Stimulated activated memory B cell treated with anti-CD40 and anti-IgM and Interleukin-4, amounts not matched to agents 10 μg/mL and 1 μg/mL and 100 μg/mL, for 72 hours (primary cell): ENCODE results near the gene RAB11B.
A peak's percentile ranks its signal among the peaks of the same experiment; 100 is the strongest.
"Not testable (repeated sequence)": the region's sequence is repeated elsewhere in the genome, so short reads cannot be mapped to it uniquely, and the experiment has no call there.

Source experiments
- ATAC-seq: fragments of 150-1000 bp; cut with Tn5 transposase; 2 replicates; pipeline ENCODE4 v1.10.0; 2021
- H3K27ac Mint-ChIP-seq: one replicate; pipeline ENCODE4 v1.8.0; 2022; ENCODE audit warnings: mild to moderate bottlenecking, mixed read lengths
- H3K27me3 Mint-ChIP-seq: one replicate; pipeline ENCODE4 v1.8.0; 2022; ENCODE audit warnings: mixed read lengths
- H3K36me3 Mint-ChIP-seq: one replicate; pipeline ENCODE4 v1.8.0; 2022; ENCODE audit warnings: mixed read lengths
- H3K4me1 Mint-ChIP-seq: one replicate; pipeline ENCODE4 v1.8.0; 2022; ENCODE audit warnings: mixed read lengths
- H3K4me3 Mint-ChIP-seq: one replicate; pipeline ENCODE4 v1.8.0; 2022; ENCODE audit warnings: mild to moderate bottlenecking, moderate library complexity, mixed read lengths
- H3K9me3 Mint-ChIP-seq: one replicate; pipeline ENCODE4 v1.8.0; 2022; ENCODE audit warnings: mixed read lengths

Gene RAB11B

GRCh38 chr19:8426283-8426682 is 36.1 kb downstream of the RAB11B start:
- ATAC-seq = no peak
- Mint-ChIP-seq H3K27me3 (no peaks in the 10 kb centered on the region), H3K9me3 (no peaks in the 10 kb centered on the region), H3K4me3 (no peak overlapping the region), H3K27ac (no peak overlapping the region), H3K36me3 (peaks cover 46% of the 10 kb centered on the region), H3K4me1 (no peaks in the 10 kb centered on the region)

GRCh38 chr19:8429044-8429443 is 38.9 kb downstream of the RAB11B start:
- H3K27me3 Mint-ChIP-seq = no peaks in the 10 kb centered on the region
- peaks cover 32% of the 10 kb centered on the region for H3K36me3 Mint-ChIP-seq
- H3K27ac Mint-ChIP-seq = no peak overlapping the region
- no peak for ATAC-seq
- H3K4me1 Mint-ChIP-seq = no peaks in the 10 kb centered on the region
- no peak overlapping the region for H3K4me3 Mint-ChIP-seq
- H3K9me3 Mint-ChIP-seq = no peaks in the 10 kb centered on the region

- Mint-ChIP-seq H3K4me1 (no peaks in the 10 kb centered on the region), H3K36me3 (peaks cover 32% of the 10 kb centered on the region), H3K27ac (no peak overlapping the region), H3K4me3 (no peak overlapping the region), H3K27me3 (no peaks in the 10 kb centered on the region), H3K9me3 (no peaks in the 10 kb centered on the region)
- no peak for ATAC-seq
Measured at GRCh38 chr19:8429826-8430225, 39.7 kb downstream of the RAB11B start.

- Mint-ChIP-seq H3K4me1 (peaks cover 1% of the 10 kb centered on the region), H3K4me3 (no peak overlapping the region), H3K27ac (no peak overlapping the region), H3K9me3 (no peaks in the 10 kb centered on the region), H3K27me3 (no peaks in the 10 kb centered on the region), H3K36me3 (peaks cover 38% of the 10 kb centered on the region)
- no peak for ATAC-seq
Measured at GRCh38 chr19:8430650-8431049, 40.5 kb downstream of the RAB11B start.

GRCh38 chr19:8438236-8438635 is 48.1 kb downstream of the RAB11B start:
- Mint-ChIP-seq H3K27me3 (no peaks in the 10 kb centered on the region), H3K9me3 (no peaks in the 10 kb centered on the region)

GRCh38 chr19:8441725-8442544 is 51.8 kb downstream of the RAB11B start:
- H3K36me3 Mint-ChIP-seq = peaks cover 7% of the 10 kb centered on the region
- ATAC-seq = no peak
- H3K9me3 Mint-ChIP-seq = no peaks in the 10 kb centered on the region
- H3K27me3 Mint-ChIP-seq = no peaks in the 10 kb centered on the region
- no peak overlapping the region for H3K27ac Mint-ChIP-seq
- no peak overlapping the region for H3K4me3 Mint-ChIP-seq
- H3K4me1 Mint-ChIP-seq = peaks cover 16% of the 10 kb centered on the region

More at GRCh38 chr19:8438236-8438635, 48.1 kb downstream of the RAB11B start:
- Mint-ChIP-seq H3K27ac (no peak overlapping the region), H3K4me1 (peaks cover 7% of the 10 kb centered on the region), H3K36me3 (peaks cover 12% of the 10 kb centered on the region), H3K4me3 (no peak overlapping the region)
- ATAC-seq = no peak

GRCh38 chr19:8444140-8444676 is 54.0 kb downstream of the RAB11B start:
- not testable (repeated sequence) for H3K27me3 Mint-ChIP-seq, ATAC-seq, H3K9me3 Mint-ChIP-seq
- H3K27ac Mint-ChIP-seq = peak overlapping the region; percentile 89
- peak overlapping the region; percentile 90 for H3K4me3 Mint-ChIP-seq
- peaks cover 39% of the 10 kb centered on the region for H3K4me1 Mint-ChIP-seq
- peaks cover 17% of the 10 kb centered on the region for H3K36me3 Mint-ChIP-seq

GRCh38 chr19:8444677-8445487 is 54.7 kb downstream of the RAB11B start, which contains the start of gene HNRNPM:
Gene HNRNPM (plus strand): TSS chr19:8444975. CDS start chr19:8444999, 24 bp downstream.
- peak; percentile 98 for ATAC-seq
- peak within 1 kb of the TSS; percentile 89 for H3K27ac Mint-ChIP-seq
- H3K4me1 Mint-ChIP-seq = peaks cover 42% of the 10 kb centered on the region
- peak within 1 kb of the TSS; percentile 90 for H3K4me3 Mint-ChIP-seq
- H3K36me3 Mint-ChIP-seq = peaks cover 19% of the 10 kb centered on the region
- H3K9me3 Mint-ChIP-seq = no peaks in the 10 kb centered on the region
- no peaks in the 10 kb centered on the region for H3K27me3 Mint-ChIP-seq

GRCh38 chr19:8445488-8446001 is 55.4 kb downstream of the RAB11B start:
- Mint-ChIP-seq H3K36me3 (peaks cover 22% of the 10 kb centered on the region), H3K4me1 (peaks cover 47% of the 10 kb centered on the region), H3K27ac (peak overlapping the region; percentile 89), H3K9me3 (no peaks in the 10 kb centered on the region), H3K27me3 (no peaks in the 10 kb centered on the region), H3K4me3 (peak overlapping the region; percentile 90)
- ATAC-seq = peak; percentile 51

GRCh38 chr19:8446061-8446709 is 56.0 kb downstream of the RAB11B start:
- H3K36me3 Mint-ChIP-seq = peaks cover 22% of the 10 kb centered on the region
- H3K9me3 Mint-ChIP-seq = no peaks in the 10 kb centered on the region
- peak overlapping the region; percentile 89 for H3K27ac Mint-ChIP-seq
- peak overlapping the region; percentile 90 for H3K4me3 Mint-ChIP-seq
- H3K27me3 Mint-ChIP-seq = no peaks in the 10 kb centered on the region
- H3K4me1 Mint-ChIP-seq = peaks cover 52% of the 10 kb centered on the region
- no peak for ATAC-seq

GRCh38 chr19:8449830-8450229 is 59.7 kb downstream of the RAB11B start:
- Mint-ChIP-seq H3K9me3 (no peaks in the 10 kb centered on the region), H3K27me3 (no peaks in the 10 kb centered on the region), H3K27ac (peak overlapping the region; percentile 60), H3K36me3 (peaks cover 32% of the 10 kb centered on the region), H3K4me3 (peak overlapping the region; percentile 44), H3K4me1 (peaks cover 85% of the 10 kb centered on the region)
- peak; percentile 8 for ATAC-seq

- ATAC-seq = no peak
- H3K27ac Mint-ChIP-seq = peak overlapping the region; percentile 49
- H3K4me1 Mint-ChIP-seq = peaks cover 90% of the 10 kb centered on the region
- H3K9me3 Mint-ChIP-seq = no peaks in the 10 kb centered on the region
- no peak overlapping the region for H3K4me3 Mint-ChIP-seq
- no peaks in the 10 kb centered on the region for H3K27me3 Mint-ChIP-seq
- H3K36me3 Mint-ChIP-seq = peaks cover 40% of the 10 kb centered on the region
Measured at GRCh38 chr19:8451377-8451776, 61.2 kb downstream of the RAB11B start.

- Mint-ChIP-seq H3K4me3 (no peak overlapping the region), H3K27me3 (no peaks in the 10 kb centered on the region), H3K36me3 (peaks cover 44% of the 10 kb centered on the region), H3K9me3 (no peaks in the 10 kb centered on the region), H3K27ac (no peak overlapping the region), H3K4me1 (peaks cover 90% of the 10 kb centered on the region)
- ATAC-seq = no peak
Measured at GRCh38 chr19:8451885-8452284, 61.7 kb downstream of the RAB11B start.

GRCh38 chr19:8452446-8453123 is 62.4 kb downstream of the RAB11B start:
- Mint-ChIP-seq H3K27ac (no peak overlapping the region), H3K36me3 (peaks cover 38% of the 10 kb centered on the region), H3K27me3 (no peaks in the 10 kb centered on the region), H3K4me3 (no peak overlapping the region), H3K4me1 (peaks cover 90% of the 10 kb centered on the region), H3K9me3 (no peaks in the 10 kb centered on the region)
- no peak for ATAC-seq
